HG02623 (cell line): ENCODE measurements around the gene VN1R5.
A peak's percentile ranks its signal among the peaks of the same experiment; 100 is the strongest.
"Not testable (repeated sequence)": the region's sequence is repeated elsewhere in the genome, so short reads cannot be mapped to it uniquely, and the experiment has no call there.

Source experiments
- ATAC-seq: cut with Tn5 transposase; IDR thresholded peaks from one replicate; pipeline ENCODE4 v1.9.1; 2021; ENCODE audit warnings: moderate library complexity; ENCODE audit not compliant: unreplicated experiment

Gene VN1R5

DNA sequence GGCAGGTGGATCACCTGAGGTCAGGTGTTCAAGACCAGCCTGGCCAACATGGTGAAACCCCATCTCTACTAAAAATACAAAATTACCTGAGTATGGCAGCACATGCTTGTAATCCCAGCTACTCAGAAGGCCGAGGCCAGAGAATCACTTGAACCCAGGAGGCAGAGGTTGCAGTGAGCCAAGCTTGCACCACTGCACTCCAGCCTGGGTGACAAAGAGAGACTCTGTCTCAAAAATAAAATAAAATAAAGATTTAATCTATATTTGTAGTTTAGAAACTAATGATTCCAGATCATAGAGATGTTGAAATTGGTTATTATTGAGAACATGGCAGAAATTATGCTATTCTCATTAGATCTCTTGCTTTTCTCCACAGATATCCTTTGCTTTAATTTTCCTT, at the start of gene VN1R5:
Gene VN1R5, plus strand, starts transcription at position 301 of the 400 bp plus-strand sequence.
- ATAC-seq = not testable (repeated sequence)

DNA sequence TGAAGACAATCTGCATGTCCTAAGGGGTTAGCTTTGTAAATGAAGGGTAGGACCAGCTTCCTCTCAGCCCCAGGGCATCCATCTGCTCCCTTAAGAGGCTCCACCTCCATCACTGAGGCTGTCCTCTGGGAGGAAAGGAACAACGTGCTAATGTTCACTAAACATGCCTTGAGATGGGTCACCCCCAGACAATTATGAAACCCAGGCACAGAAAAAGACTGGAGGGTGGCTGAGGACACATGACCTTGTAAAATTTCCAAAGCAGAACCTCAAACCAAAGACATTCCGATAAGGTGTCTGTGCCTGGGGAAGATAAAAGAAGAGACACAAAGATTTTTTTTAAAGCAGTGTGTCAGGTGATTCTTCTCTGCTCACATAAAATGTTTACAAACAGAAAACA, 46.5 kb upstream of the VN1R5 start:
- no peak for ATAC-seq

- ATAC-seq = no peak
Observed at GRCh38 chr1:247210062-247210375, 45.9 kb upstream of the VN1R5 start.

GRCh38 chr1:247210376-247211117, 45.3 kb upstream of the VN1R5 start:
- ATAC-seq = peak; percentile 88

DNA sequence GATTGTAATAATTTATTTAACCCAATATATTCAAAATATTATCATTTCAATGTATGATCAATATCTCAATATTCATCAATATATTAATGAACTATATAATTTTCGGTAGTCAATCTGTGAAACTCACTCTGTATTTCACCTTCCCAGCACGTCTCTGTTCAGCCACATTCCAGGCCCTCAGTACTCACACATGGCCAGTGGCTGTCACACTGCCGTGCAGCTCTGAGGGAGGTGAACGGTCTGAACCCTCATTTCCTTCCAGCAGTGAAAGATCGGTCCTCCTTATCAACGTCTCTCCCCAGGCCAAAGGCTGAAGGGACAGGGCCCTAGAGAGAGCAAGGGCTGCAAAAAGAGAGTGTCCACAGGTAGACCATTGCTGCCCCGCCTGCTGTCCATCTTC, 44.5 kb upstream of the VN1R5 start:
- ATAC-seq = no peak

DNA sequence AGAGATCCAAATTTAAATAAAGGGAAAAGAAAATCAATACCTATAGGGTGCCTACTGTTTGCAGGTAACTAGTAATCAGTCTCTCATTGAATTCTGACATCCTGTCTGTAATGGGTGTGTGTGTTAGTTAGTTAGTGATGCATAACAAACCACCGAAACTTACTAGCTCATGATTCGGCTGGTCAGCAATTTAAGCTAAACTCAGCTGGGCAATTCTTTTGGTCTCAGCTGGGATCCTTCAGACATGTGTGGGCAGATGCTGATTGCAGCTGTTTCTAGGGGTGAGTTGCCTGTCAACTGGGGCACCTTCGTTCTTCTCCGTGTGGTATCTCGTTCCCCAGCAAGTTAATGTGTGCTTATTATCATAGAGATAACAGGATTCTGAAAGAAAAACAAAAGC, 43.9 kb upstream of the VN1R5 start:
- peak; percentile 47 for ATAC-seq

DNA sequence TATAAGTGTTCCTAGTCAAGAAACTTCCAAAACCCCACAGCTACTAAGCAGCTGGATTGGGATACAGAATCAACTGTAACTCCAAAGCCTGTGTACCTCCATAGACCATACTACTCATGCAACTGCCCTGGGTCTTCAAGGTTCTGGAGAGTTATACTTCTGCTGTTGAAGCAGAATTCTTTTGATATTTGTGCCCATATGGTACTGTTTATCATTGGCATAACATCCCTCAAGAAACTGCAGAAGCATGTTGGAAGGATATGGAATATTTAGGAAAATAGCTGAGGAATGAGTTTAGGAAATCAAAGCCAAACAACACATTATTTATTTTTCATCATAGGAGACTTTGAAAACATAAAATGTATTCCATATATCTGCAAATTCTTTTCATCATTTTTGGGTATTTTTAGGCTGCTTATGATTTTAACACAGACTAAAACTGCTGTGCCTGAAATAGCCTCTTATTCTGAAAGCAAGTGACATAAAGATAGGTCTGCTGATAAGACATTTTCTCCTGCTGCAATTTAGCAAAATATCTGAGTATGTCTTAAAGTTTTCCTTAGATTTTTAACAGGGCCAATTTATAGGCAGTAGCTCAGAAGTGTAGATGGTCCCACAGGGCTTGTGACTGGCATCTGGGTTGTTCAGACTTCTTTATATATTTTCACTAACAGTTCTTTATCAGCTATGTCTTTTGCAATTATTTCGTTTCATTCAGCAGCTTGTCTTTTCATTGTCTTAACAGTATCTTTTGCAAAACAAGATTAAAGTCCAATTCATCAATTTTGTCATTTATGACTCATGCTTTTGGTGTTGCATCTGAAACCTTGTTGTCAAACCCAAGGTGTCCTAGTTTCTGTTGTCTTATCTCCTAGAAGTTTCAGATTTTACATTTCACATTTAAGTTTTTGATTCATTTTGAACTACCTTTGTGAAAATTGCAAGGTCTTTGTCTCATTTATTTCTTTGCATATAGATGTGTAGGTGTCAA, 43.0 kb upstream of the VN1R5 start:
- no peak for ATAC-seq

- no peak for ATAC-seq
Observed at GRCh38 chr1:247216261-247216660, 39.6 kb upstream of the VN1R5 start.

DNA sequence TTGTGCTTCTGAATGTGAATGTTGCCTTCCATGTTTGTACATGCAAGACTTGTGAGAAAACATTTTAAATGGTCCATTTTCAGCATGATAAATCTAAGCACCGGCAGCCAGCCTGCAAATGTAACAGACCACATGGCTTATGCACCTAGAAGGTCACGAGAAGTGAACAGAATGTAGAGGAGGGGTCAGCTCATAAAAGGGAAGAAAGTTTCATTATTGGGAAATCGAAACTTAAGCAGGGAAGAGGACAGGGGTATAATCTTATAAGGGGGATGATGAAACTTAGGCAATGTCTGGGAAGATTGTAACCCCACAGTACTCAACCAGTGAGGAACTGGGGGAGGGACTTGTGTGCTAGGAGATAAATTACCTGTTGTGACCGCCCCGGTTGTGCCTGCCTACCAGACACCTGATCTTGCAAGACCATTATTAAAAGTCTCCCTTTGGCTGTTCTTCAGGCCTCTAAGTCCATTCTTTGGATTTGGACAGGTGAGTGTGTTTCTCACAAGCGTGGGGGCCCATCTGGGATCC, 37.7 kb upstream of the VN1R5 start:
- ATAC-seq = no peak

- ATAC-seq = not testable (repeated sequence)
Observed at GRCh38 chr1:247220280-247220679, 35.6 kb upstream of the VN1R5 start.

- ATAC-seq = no peak
Observed at GRCh38 chr1:247222840-247223239, 33.0 kb upstream of the VN1R5 start.

- no peak for ATAC-seq
Observed at GRCh38 chr1:247224822-247225221, 31.1 kb upstream of the VN1R5 start.

GRCh38 chr1:247228133-247228532, 27.7 kb upstream of the VN1R5 start:
- ATAC-seq = no peak

- no peak for ATAC-seq
Observed at GRCh38 chr1:247241691-247242090, 14.2 kb upstream of the VN1R5 start.

- ATAC-seq = no peak
Observed at GRCh38 chr1:247243524-247244137, 12.2 kb upstream of the VN1R5 start.

DNA sequence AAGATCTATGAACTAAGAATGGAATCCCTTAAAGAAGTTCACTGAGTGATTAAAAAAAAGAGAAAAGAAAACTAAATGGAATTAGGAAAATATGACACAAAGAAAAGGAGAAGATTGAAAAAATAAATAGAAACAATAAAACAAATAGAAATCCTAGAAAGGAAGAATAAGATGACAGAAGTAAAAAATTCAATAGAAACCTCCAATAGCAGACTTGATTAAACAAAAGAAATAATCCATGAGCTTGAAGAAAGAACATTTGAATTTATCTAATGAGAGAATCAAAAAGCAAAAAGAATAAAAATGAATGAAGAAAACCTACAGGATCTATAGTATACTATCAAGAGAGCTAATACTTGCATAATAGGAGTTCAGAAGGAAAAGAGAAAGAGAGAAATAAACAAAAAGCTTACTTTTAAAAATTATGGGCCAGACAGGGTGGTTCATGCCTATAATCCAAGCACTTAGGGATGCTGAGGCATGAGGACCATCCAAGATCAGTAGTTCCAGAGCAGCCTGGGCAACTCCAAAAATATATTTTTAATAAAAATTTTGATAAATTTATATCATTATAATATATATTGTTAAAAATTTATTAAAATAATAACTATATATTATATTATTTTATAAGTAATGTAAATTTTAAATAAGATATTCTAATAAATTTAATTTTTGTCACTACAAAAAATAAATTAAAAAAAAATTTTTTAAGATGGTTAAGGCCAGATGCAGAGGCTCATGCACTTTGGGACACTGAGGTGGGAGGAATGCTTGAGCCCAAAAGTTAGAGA, 9.4 kb upstream of the VN1R5 start:
- ATAC-seq = no peak

DNA sequence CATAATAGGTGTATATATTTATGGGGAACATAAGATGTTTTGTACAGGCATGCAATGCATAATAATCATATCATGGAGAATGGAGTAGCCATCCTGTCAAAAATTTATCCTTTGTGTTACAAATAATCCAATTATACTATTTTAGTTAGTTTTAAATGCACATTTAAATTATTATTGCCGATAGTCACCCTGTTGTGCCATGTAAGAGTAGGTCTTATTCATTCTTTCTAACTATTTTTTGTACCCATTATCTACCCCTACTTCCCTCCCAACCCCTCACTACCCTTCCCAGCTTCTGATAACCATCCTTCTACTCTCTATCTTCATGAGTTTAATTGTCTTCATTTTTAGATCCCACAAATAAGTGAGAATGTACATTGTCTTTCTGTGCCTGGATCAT, 8.3 kb upstream of the VN1R5 start:
- no peak for ATAC-seq

- no peak for ATAC-seq
Observed at GRCh38 chr1:247266053-247266452, 10.2 kb downstream of the VN1R5 start.

- no peak for ATAC-seq
Observed at GRCh38 chr1:247268390-247269045, 12.6 kb downstream of the VN1R5 start.

- ATAC-seq = no peak
Observed at GRCh38 chr1:247269133-247269532, 13.3 kb downstream of the VN1R5 start.
